ENCODE measurements around the gene CYTL1.

CYTL1 gene

GRCh38 chr4:5028480-5028879, 9.2 kb upstream of the CYTL1 start:
- in situ Hi-C loops (cut with MboI; ENCODE audit: low sequenced_read_pairs, unreplicated experiment) = no loop called here
- no peak for TF ChIP-seq CTCF (IDR thresholded peaks at IDR 0.05; ENCODE audit: borderline replicate concordance, control extremely low read depth, extremely low read depth, insufficient read depth, missing control alignments)
- DNase-seq (ENCODE audit: low spot score) = no peak

- DNase-seq (ENCODE audit: low spot score) = no peak
- TF ChIP-seq CTCF (IDR thresholded peaks at IDR 0.05; ENCODE audit: borderline replicate concordance, control extremely low read depth, extremely low read depth, insufficient read depth, missing control alignments) = no peak
- in situ Hi-C loops (cut with MboI; ENCODE audit: low sequenced_read_pairs, unreplicated experiment) = no loop called here
These were observed 8.1 kb upstream of the CYTL1 start for GRCh38 chr4:5027346-5027745.

GRCh38 chr4:5026371-5026770, 7.1 kb upstream of the CYTL1 start:
- DNase-seq (ENCODE audit: low spot score) = no peak
- no peak for TF ChIP-seq CTCF (IDR thresholded peaks at IDR 0.05; ENCODE audit: borderline replicate concordance, control extremely low read depth, extremely low read depth, insufficient read depth, missing control alignments)
- in situ Hi-C loops (cut with MboI; ENCODE audit: low sequenced_read_pairs, unreplicated experiment) = no loop called here

GRCh38 chr4:5024673-5025072, 5.4 kb upstream of the CYTL1 start:
- no peak for DNase-seq (ENCODE audit: low spot score)
- no peak for TF ChIP-seq CTCF (IDR thresholded peaks at IDR 0.05; ENCODE audit: borderline replicate concordance, control extremely low read depth, extremely low read depth, insufficient read depth, missing control alignments)
- in situ Hi-C loops (cut with MboI; ENCODE audit: low sequenced_read_pairs, unreplicated experiment) = no loop called here

- TF ChIP-seq CTCF (IDR thresholded peaks at IDR 0.05; ENCODE audit: borderline replicate concordance, control extremely low read depth, extremely low read depth, insufficient read depth, missing control alignments) = no peak
- DNase-seq (ENCODE audit: low spot score) = no peak
- in situ Hi-C loops (cut with MboI; ENCODE audit: low sequenced_read_pairs, unreplicated experiment) = no loop called here
These were observed 2.3 kb upstream of the CYTL1 start for GRCh38 chr4:5021546-5021945.

GRCh38 chr4:5020341-5020740, 1.1 kb upstream of the CYTL1 start:
- TF ChIP-seq CTCF (IDR thresholded peaks at IDR 0.05; ENCODE audit: borderline replicate concordance, control extremely low read depth, extremely low read depth, insufficient read depth, missing control alignments) = no peak
- in situ Hi-C loops (cut with MboI; ENCODE audit: low sequenced_read_pairs, unreplicated experiment) = no loop called here
- no peak for DNase-seq (ENCODE audit: low spot score)

- DNase-seq (ENCODE audit: low spot score) = no peak
- no peak for TF ChIP-seq CTCF (IDR thresholded peaks at IDR 0.05; ENCODE audit: borderline replicate concordance, control extremely low read depth, extremely low read depth, insufficient read depth, missing control alignments)
- in situ Hi-C loops (cut with MboI; ENCODE audit: low sequenced_read_pairs, unreplicated experiment) = no loop called here
These were observed 538 bp upstream of the CYTL1 start for GRCh38 chr4:5019796-5020195.

Measured in GM13976 (cell line).